ENCODE measurements around the gene MRTFB. TPM values are rescaled to one million over a fixed set of nuclear protein-coding genes. Genes with fewer than 3 reads are reported as not detected.
A peak's percentile ranks its signal among the peaks of the same experiment; 100 is the strongest.

Gene MRTFB
- total RNA-seq, 1 experiment from 2014 or later: 29.5 TPM

DNA sequence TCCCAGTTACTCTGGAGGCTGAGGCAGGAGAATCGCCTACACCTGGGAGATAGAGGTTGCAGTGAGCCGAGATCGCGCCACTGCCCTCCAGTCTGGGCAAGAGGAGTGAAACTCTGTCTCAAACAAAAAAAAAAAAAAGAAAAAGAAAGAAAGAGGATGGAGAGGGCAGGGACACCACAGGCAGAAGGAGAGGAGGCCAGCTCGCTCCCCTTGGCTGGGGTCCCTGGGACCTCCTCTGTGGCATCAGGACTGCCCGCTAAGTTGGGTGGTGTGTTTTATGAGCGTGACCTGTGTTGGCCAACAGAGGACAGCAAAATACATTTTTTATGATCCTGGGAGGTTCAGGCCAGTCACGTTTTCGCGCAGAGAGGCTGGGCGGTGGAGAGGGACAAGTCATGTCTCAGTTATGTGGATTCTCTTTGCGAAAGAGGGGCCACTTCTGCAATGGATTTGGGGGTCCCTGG lies 229.6 kb downstream of the MRTFB start:
- Histone ChIP-seq H3K4me3 (ENCODE audit: low read depth, low read length) (peak overlapping the region; percentile 78), H3K36me3 (ENCODE audit: control insufficient read depth, insufficient read depth, low read length) (no peaks in the 10 kb centered on the region), H3K9me3 (no peaks in the 10 kb centered on the region), H3K4me1 (0 out of 2 replicates have a peak, but pooled peaks cover 3% of the 10 kb centered on the region), H3K27me3 (replicated peaks; ENCODE audit: control insufficient read depth, insufficient read depth, low read length) (no peaks in the 10 kb centered on the region)
- no TSS peak for BruUV-seq (replicated peaks)
- Mint-ChIP-seq H3K9me3 (ENCODE audit: unreplicated experiment) (no peaks in the 10 kb centered on the region), H3K4me1 (ENCODE audit: low read depth, unreplicated experiment) (no peaks in the 10 kb centered on the region), H3K36me3 (ENCODE audit: insufficient read depth, unreplicated experiment) (no peaks in the 10 kb centered on the region), H3K4me3 (ENCODE audit: unreplicated experiment) (peak overlapping the region; percentile 75), H3K27me3 (ENCODE audit: insufficient read depth, unreplicated experiment) (no peaks in the 10 kb centered on the region), H3K27ac (ENCODE audit: unreplicated experiment) (no peak overlapping the region)
- intact Hi-C loops (cut with micrococcal nuclease; ENCODE audit: unreplicated experiment): loop anchor here (1.0 to 2.0 kb wide), 2 partner anchors 64 to 229 kb away; no protein-coding TSS in a partner anchor
- peak; percentile 70 to 71 for DNase-seq
- ChIA-PET POLR2A (no interaction called here), CTCF (interaction anchor here (0.6 to 0.7 kb wide), 2 partner anchors 15 to 197 kb away, joined by 3 to 5 read pairs; no protein-coding TSS in a partner anchor)
- TF ChIP-seq, protein P1, sequence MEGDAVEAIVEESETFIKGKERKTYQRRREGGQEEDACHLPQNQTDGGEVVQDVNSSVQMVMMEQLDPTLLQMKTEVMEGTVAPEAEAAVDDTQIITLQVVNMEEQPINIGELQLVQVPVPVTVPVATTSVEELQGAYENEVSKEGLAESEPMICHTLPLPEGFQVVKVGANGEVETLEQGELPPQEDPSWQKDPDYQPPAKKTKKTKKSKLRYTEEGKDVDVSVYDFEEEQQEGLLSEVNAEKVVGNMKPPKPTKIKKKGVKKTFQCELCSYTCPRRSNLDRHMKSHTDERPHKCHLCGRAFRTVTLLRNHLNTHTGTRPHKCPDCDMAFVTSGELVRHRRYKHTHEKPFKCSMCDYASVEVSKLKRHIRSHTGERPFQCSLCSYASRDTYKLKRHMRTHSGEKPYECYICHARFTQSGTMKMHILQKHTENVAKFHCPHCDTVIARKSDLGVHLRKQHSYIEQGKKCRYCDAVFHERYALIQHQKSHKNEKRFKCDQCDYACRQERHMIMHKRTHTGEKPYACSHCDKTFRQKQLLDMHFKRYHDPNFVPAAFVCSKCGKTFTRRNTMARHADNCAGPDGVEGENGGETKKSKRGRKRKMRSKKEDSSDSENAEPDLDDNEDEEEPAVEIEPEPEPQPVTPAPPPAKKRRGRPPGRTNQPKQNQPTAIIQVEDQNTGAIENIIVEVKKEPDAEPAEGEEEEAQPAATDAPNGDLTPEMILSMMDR (IDR thresholded peaks at IDR 0.05; ENCODE audit: insufficient read depth in 1 of 2, low read depth in 1 of 2, low read length in 1 of 2, severe bottlenecking in 1 of 2, unreplicated experiment in 1 of 2): peak; percentile 39 to 73

DNA sequence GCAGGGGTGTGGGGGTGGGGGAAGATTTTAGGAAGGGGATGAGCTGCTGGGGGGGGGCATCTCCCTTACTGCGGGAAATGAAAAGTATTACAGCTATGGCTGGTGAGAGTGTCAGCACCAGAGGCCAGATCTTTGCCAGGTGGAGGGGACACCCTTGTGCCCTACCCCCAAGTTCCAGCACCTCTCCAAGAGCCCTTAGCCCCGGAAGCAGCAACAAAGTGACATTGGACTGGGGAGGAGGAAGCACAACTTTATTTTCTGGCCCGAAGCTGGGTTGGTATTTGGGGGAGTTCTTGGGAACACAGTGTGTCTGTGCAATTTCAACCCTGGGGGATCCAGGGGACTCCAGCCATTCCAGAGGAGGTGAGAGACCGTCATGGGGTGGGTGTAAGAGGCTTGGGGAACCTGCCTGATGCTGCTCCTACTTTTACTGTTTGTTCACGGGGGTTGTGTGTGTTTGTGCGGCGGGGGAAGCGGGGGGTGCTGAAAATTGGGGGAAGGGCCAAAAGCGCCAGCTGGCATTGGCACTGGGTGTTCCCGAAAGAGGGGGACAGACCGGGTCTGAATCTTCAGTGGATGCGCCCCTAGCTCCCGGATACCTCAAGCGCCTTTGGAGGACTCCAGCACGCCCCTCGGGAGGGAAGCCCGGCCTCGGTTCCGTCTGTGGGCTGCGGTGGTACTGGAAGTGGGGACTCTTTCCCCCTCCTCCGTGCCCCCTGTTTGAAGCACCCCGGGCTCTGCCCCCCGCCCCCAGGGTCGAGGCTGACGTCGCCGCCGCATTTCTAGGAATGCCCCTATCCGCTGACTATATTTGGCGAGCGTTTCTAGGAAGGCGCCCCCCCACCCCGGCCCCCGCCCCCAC lies 230.3 kb downstream of the MRTFB start:
- H3K4me3 Mint-ChIP-seq (ENCODE audit: unreplicated experiment): peak overlapping the region; percentile 75
- POLR2A ChIA-PET: no interaction called here
- Histone ChIP-seq H3K27me3 (replicated peaks; ENCODE audit: control insufficient read depth, insufficient read depth, low read length) (no peaks in the 10 kb centered on the region), H3K9me3 (no peaks in the 10 kb centered on the region), H3K4me1 (0 out of 2 replicates have a peak, but pooled peaks cover 3% of the 10 kb centered on the region), H3K4me3 (ENCODE audit: low read depth, low read length) (peak overlapping the region; percentile 78), H3K36me3 (ENCODE audit: control insufficient read depth, insufficient read depth, low read length) (no peaks in the 10 kb centered on the region)
- no peaks in the 10 kb centered on the region for H3K4me1 Mint-ChIP-seq (ENCODE audit: low read depth, unreplicated experiment)
- TF ChIP-seq, protein P1 (IDR thresholded peaks at IDR 0.05; ENCODE audit: insufficient read depth in 1 of 2, low read depth in 1 of 2, low read length in 1 of 2, severe bottlenecking in 1 of 2, unreplicated experiment in 1 of 2): no peak
- no peaks in the 10 kb centered on the region for H3K36me3 Mint-ChIP-seq (ENCODE audit: insufficient read depth, unreplicated experiment)
- intact Hi-C loops (cut with micrococcal nuclease; ENCODE audit: unreplicated experiment): loop anchor here (1.0 to 2.0 kb wide), 2 partner anchors 63 to 228 kb away; no protein-coding TSS in a partner anchor
- DNase-seq: peak in 1 of 2 experiments; percentile 17
- CTCF ChIA-PET: interaction anchor here (0.6 to 0.7 kb wide), 3 partner anchors 16 to 381 kb away, joined by 3 to 5 read pairs (median 3); partner anchors contain the start of gene ERCC4
- no peaks in the 10 kb centered on the region for H3K27me3 Mint-ChIP-seq (ENCODE audit: insufficient read depth, unreplicated experiment)
- H3K9me3 Mint-ChIP-seq (ENCODE audit: unreplicated experiment): no peaks in the 10 kb centered on the region
- BruUV-seq (replicated peaks): no TSS peak
- H3K27ac Mint-ChIP-seq (ENCODE audit: unreplicated experiment): no peak overlapping the region

DNA sequence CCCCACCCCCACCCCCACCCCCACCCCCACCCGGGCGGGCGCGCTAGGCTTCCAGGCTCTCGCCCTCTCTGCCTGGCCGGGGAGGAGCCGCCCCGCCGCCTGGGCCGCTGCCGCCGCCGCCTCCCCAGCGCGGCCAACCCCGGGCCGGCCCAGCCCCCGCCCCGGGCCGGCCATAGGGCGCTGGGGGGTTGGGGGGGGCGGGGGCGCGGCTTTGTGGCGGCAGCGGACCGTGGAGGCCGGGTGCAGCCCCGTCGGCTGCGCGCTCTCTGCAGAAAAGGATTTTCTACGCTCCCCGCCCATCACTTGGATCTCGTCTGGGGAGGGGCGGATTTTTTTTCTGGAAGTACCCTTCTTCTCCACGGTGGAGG lies 230.9 kb downstream of the MRTFB start:
- Mint-ChIP-seq H3K4me3 (ENCODE audit: unreplicated experiment) (peak overlapping the region; percentile 75), H3K27ac (ENCODE audit: unreplicated experiment) (no peak overlapping the region), H3K36me3 (ENCODE audit: insufficient read depth, unreplicated experiment) (no peaks in the 10 kb centered on the region), H3K4me1 (ENCODE audit: low read depth, unreplicated experiment) (no peaks in the 10 kb centered on the region), H3K9me3 (ENCODE audit: unreplicated experiment) (no peaks in the 10 kb centered on the region), H3K27me3 (ENCODE audit: insufficient read depth, unreplicated experiment) (no peaks in the 10 kb centered on the region)
- Histone ChIP-seq H3K9me3 (no peaks in the 10 kb centered on the region), H3K36me3 (ENCODE audit: control insufficient read depth, insufficient read depth, low read length) (no peaks in the 10 kb centered on the region), H3K27me3 (replicated peaks; ENCODE audit: control insufficient read depth, insufficient read depth, low read length) (no peaks in the 10 kb centered on the region), H3K4me1 (0 out of 2 replicates have a peak, but pooled peaks cover 5% of the 10 kb centered on the region), H3K4me3 (ENCODE audit: low read depth, low read length) (peak overlapping the region; percentile 78)
- BruUV-seq (replicated peaks): no TSS peak
- CTCF ChIA-PET: no interaction called here
- peak in 1 of 2 experiments; percentile 69 for DNase-seq
- TF ChIP-seq, protein P1 (IDR thresholded peaks at IDR 0.05; ENCODE audit: insufficient read depth in 1 of 2, low read depth in 1 of 2, low read length in 1 of 2, severe bottlenecking in 1 of 2, unreplicated experiment in 1 of 2): no peak
- intact Hi-C loops (cut with micrococcal nuclease; ENCODE audit: unreplicated experiment): no loop called here
- POLR2A ChIA-PET: no interaction called here
